Islet precursor cell (in vitro differentiated cells): ENCODE data around the gene KLHL29.

Experiments
- DNase-seq: peaks from one replicate; pipeline ENCODE4 v3.0.0-alpha.2; 2018

The KLHL29 gene

DNA sequence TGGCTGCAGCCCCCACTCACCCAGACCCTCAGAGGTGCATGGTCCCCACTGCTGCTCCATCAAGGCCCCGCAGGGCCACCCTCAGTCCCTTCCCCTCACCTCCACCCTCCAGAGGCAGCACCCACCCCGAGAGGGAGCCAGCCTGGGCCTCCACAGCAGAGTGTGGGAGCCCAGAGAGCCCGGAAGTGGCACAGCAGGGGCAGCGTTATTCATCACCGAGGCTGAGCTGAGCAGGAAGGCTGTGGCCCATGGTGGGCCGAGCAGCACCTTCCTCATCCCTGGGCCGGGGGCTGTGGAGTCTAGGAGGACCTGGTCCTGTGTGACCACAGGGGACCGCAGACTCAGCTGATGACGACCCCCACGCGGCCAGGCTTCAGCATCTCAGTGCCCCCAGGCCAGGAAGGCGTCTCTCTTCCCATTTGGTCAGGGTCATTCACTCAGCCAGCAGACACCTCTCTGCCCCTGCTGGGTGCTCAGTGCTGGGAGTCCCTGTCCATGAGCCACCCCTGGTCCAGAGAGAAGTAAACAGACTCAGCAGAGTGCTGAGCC is 283.9 kb downstream of the KLHL29 start:
- DNase-seq = no peak

DNA sequence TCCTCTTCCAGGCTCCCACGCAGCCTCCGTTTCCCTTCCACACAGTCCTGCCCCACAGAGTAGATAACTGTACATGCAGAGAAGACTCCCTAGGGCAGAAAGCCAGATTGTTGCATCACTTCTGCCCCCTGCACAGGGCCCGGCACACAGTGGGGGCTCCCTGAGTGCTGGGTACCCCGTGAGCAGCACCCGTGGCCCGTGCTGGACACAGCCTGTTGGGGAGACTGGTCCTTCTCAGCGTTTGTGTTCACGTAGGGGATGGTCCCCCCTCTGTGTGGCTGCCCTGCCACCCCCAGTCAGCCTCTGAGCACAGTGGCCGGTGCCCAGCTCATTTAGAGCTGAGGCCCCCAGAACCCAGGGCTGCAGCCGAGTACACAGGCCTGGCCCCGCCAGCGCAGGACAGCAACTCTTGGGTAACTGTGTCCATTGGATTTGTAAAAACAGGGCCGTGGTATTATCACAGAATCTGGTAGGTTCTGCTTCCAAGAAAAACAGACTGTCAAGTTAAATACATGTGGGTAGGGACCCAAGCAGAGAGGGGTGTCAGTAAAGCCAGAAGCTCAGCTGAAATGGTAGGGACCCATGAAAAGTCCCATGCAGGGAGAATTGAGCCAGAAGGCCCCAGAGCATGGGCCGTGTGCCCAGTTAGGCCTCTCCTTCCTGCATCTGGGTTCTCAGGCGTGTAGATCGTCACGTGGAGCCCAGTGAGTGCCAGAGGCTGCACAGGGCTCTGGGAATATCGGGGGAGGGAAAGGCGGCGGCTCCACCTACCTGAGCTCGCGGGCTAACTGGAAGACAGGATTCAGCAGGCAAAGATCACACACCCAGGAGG is 284.6 kb downstream of the KLHL29 start:
- no peak for DNase-seq

- no peak for DNase-seq
Observed at GRCh38 chr2:23670245-23670592, 285.2 kb downstream of the KLHL29 start.

- no peak for DNase-seq
Observed at GRCh38 chr2:23673082-23673481, 288.1 kb downstream of the KLHL29 start.

DNA sequence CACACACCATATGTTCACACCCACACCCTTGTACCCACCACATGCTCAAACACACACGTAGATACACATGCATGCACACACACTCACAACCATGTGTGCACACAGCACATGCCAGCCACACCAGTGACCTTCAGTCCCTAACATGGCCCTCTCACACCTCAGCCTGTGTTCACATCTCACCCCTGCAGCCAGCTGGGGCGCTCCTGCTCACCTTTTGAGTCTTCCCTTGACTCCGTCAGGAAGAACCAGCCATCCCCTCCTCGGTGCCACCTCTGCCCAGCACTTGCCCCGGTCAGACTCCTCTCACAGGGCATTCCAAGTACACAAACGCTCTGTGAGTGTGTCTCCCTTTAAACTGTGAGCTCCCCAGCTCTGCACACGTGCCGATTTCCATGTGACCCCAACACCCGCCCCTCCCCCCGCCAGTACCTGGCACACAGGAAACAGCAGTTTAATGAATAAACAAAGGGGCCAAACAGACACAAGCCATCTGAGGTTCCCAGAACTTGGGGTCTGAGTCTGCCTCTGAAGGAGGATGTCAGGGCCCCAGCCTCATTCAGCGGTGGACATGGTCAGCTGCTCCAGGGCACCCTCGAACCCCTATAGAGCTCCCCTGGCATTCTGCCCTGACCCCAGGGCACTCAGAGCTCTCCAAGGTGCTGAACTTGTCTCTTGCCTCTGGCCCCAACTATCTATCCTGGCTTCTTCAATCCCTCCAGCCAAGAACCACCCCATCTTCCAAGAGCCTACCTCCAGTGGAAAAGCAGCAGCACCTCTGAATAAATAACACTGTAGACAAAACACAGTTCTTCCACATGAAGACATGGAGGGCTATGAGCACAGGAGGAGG is 289.1 kb downstream of the KLHL29 start:
- no peak for DNase-seq

- no peak for DNase-seq
Observed at GRCh38 chr2:23675506-23675905, 290.5 kb downstream of the KLHL29 start.

- no peak for DNase-seq
Observed at GRCh38 chr2:23677836-23678235, 292.9 kb downstream of the KLHL29 start.

DNA sequence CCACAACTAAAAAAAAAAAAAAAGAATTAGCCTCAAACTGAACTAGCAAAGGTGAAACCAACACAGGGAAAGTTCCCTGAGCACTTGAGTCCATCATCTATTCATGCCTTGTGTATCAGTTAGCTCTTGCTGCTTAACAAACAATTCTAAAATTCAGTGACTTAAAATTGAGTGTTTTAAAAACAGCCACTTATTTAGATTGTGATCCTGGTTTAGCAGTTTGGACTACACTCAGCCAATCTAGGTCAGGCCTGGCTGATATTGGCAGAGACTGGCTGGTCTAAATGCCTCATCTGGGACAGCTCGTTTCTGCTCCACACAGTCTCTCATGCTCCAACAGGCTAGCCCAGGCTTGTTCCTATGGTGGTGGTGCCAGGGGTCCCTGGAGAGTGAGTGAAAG is 294.1 kb downstream of the KLHL29 start:
- no peak for DNase-seq

DNA sequence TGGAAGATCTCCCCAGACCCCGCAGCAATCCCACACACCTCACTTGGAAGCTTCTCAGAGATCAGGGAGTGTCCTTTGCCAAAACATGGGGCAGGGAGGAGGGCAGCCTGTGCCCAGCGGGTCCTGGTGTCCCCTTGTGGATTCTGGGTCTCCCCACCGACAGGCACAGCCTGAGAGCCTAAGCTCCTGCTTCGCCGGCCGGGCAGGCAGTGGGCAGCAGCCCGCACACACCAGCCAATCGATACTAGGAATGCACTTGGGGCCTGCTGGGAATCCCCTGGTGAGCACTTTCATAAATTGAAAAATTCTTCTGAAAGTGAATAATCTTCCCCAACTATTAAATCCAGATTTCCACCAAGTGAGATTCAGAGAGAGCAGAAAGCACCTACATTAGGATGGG is 296.0 kb downstream of the KLHL29 start:
- no peak for DNase-seq

DNA sequence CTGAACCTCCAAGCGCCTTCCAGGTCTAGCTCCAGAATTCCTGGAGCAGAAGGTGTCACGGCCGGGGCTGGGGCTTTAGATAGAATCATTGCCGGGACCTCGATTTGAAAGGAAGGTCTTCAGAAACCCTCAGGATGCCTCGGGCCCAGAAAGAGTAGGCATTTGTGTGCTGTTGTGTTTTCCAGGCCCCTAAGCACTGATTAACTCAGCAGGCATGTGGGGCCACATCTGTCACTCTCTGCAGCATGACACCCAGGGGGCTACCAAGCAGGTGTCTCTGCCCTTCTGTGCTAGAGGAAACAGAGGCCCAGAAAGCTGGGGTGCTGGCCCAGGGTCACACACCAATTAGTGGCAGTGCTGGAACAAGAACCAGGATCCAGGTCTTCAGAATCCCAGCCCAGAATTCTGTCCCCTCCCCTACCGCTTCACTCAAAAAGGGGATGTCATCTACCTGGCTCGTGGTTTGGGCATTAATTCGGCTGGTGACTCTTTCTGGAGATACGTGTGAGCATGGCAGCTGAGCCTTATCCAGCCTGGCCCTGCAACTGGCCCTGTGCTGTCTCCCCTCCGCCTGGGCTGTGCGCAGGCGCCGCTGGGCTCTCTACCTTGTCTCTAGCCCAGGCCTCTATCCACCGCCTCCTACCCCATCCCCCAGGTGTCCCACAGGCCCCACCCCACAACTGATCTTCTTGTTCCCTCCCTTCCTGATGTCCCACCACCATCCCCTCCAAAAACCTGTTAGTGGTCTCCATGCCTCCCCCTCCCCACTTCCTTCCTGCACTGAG is 296.6 kb downstream of the KLHL29 start:
- DNase-seq = no peak

DNA sequence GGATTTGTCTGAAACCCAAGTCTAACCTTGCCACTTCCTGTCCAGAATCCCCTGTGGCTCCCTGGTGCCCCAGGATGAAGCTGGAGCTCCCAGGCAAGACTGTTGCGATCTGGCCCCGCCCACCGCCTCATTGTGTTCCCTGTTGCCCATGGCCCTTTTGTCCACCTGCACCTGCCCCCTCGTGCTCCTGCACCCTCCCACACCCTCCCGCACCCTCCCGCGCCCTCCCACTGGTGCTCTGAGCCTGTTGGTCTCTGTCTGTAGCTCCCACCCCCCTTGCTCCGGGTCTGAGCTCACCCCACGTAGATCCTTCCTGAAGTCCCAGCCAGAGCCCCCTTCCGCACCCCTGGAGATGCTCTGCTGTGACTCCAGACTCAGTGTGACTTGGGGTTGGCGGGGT is 297.5 kb downstream of the KLHL29 start:
- no peak for DNase-seq

DNA sequence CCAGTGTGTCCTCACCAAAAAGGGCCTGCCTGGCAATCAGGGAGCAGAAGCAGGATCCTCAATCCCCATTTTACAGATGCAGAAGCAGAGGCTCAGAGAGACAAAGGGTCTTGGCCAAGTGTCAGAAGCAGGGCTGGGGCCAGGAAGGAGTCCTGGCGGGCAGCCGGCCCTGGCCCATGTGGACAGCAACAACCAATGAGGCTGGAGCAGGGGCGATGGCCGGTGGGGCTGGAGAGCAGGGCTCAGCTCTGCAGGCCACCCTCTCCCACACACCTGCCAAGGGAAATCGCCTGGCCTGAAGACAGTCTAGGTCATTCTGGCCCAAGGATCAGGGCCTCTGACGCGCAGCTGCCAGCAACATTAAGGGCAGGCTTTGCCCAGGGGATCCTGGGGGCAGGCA is 298.0 kb downstream of the KLHL29 start:
- no peak for DNase-seq

DNA sequence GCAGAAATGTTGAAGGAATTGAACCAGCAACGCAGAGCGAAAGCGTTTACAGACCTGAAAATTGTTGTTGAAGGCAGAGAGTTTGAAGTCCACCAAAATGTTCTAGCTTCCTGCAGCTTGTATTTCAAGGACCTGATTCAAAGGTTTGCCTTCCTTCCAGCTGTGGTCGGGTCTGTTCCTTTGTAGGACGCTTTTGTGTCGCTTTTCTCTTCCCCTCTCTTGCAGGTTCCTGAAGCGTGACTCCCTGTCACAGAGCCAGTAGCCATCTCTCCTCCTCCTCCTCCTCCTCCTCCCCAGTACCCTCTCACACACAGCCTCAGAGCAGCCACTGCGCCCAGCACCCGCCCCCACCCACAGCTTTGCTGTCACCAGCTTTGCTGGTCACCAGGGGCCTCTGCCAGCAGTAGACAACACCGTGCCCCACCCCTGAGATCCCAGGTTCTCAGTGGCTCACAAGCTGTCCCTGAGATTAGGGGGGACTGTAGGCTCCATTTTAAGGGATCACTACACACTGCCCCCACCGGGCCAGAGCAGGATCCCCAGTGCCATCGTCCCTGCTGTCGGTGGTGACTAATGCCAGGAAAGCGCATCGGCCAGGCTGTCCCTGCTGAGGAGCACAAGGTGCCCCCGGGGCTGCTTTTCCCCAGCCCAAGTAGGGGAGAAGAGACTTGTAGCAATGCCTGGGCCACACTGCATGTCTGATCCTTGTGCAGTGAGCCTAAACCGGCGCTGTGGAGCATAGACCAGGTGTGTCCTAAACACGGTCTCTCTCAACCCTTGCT is 299.6 kb downstream of the KLHL29 start:
- no peak for DNase-seq

DNA sequence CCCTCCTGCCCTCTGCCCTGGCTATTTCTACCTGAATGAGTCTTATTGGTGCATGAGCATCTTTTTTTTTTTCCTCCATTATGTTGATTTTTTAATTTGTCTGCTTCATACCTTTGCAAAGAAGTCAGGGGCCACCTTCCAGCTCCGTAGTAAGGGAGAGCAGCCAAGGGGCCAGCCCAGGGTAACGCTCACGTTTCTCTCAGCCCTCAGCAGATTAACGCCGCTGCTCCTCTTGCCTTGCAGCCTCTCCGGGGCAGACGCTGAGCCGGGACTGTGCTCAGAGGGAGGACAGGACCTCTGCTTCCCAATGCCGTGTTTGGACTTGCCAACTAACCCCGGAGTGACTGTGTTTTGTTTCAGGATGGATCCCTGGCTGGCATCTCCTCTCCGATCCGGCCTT is 300.2 kb downstream of the KLHL29 start:
- DNase-seq = no peak

DNA sequence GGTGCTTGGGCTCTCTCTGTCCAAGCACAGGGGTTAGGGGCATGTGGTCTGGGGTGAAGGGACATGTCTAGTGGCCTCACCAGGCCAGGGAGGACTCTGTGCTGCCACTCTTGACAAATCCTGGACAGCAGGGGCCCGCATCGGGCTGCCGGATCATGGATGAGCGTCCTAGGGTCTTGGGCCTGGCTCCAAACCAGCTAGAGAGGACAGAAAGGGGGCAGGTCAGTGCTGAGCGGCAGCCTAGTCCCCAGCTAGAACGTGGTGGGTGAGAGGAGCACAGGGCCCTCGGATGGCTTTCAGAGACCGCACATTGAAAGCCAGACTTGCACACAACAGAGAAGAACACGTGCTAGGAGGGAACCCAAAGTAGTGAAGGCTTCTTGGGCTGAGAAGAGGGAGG is 300.7 kb downstream of the KLHL29 start:
- DNase-seq = no peak

- DNase-seq = no peak
Observed at GRCh38 chr2:23686405-23687029, 301.5 kb downstream of the KLHL29 start.

GRCh38 chr2:23687214-23687613 is 302.2 kb downstream of the KLHL29 start:
- DNase-seq = no peak

DNA sequence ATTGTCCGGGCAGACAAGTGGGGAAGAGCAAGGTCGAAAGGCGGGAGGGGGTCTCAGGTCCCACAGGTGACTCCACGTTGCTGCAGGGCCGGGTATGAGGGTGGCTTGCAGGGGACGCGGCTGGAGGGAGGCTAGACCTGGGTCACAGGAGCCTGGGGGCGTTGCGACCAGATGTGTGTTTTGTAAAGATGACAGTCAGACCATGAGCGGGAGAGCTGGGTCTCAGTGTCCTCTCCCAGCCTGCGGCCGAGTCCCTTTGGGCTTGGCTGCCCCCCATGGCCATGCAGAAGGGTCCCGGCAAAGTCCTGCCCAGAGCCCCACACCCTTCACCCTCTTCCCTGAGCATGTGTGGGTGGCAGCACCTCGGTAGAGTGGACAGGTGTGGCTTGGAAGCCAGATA is 302.7 kb downstream of the KLHL29 start:
- no peak for DNase-seq

GRCh38 chr2:23688486-23689130 is 303.6 kb downstream of the KLHL29 start:
- no peak for DNase-seq

DNA sequence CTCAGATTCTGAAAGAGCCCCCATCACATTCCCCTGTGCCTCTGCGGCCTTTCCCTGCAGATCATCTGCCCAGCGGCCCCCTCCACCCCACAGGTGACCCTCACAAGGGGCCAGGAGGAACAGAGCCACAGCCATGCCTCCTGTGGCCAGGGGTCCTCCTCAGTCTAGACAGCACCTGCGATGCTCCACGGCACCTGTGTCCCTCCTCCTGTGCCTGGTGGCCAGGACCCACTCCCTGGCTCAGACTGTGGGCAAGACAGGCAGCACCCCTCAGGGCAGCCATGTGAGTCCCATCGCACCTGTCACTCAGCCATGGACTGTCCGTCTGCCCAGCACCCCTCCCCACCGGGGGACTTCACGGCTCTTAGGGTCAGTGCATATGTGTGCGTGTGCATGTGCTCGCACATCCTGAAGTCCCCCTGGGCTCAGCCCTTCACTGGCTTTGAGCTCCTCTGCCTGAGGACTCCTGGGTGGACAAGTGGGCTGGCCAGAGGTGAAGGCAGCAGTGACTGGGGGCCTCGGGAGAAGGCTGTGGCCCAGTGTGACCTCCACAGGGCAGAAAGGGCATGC is 304.2 kb downstream of the KLHL29 start:
- DNase-seq = no peak

DNA sequence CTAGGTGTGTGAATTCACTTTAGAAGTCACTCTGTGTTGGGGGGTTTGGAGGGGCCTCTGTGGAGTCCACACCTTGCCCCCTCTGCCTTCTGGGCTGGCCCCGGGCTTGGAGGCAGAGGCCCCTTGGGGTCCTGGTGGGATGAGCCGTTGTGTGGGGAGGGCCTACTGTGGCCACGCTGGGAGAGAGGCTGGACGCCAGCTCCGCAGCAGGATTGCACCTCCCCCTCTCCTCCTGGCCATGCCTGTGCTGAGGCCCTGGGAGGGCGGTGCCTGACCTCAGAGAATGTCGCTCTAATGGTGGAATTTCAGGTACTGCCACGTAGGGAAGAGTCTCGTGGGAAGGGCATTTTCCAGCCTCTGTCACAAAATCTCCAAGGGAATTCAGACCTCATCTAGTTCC is 304.9 kb downstream of the KLHL29 start:
- peak; percentile 78 for DNase-seq
